Spleen (tissue), 7 donors: ENCODE measurements around the gene RIPK4.

Experiments
- CTCF ChIP-seq, 11 experiments: fragments of 200-600 bp in 7 of 11; fragments of 450-650 bp in 4 of 11; sonication (generic) in 4 of 11; IDR thresholded peaks in 8 of 11; conservative IDR thresholded peaks in 3 of 11; 1 replicate in 7 of 11; 2 replicates in 4 of 11; pipeline versions ENCODE4 v1.4.0 to v1.8.0; 2016 to 2021; ENCODE audit warnings: antibody characterized with exemption in 11 of 11, inconsistent platforms in 4 of 11, mild to moderate bottlenecking in 1 of 11
- POLR2A ChIP-seq, 3 donors: fragments of 450-650 bp; IDR thresholded peaks; one replicate each; pipeline ENCODE4 v1.5.1; 2017; ENCODE audit warnings: antibody characterized with exemption in 3 of 3, mild to moderate bottlenecking in 1 of 3
- POLR2AphosphoS5 ChIP-seq, 3 donors: sonication (generic); formaldehyde crosslinking; IDR thresholded peaks; one replicate each; pipeline ENCODE4 v1.5.1; 2017; ENCODE audit warnings: antibody characterized with exemption in 3 of 3
- donor health status: DM: no; HTN: no; CAD: no; lungs with moderate emphysema.
- donor health status: DM: no; HTN: no; CAD: no.
- donor health status: DM: no; HTN: no; CAD: no.

DNA sequence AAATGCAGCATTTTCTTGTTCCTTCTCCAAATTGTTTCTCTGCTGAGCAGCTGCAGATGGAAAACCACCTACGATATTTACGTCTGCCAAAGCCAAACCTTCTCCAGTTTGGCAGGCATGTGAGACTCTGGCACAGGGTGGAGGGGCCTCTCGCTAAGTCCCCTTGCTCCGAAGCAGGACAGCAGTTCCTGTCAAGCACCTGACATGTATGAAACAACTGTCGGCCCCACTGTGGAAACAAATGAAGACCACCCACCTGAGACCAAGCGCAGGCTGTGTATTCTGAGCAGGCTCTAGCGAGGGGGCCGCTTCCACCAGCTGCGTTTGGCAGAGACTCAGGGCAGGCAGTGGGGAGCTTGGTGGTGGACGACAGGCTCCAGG lies 74.7 kb downstream of the RIPK4 start:
- TF ChIP-seq POLR2A (IDR thresholded peaks at IDR 0.05) (no peak), CTCF (IDR thresholded peaks at IDR 0.05 in 8 of 11, conservative IDR thresholded peaks at IDR 0.05 in 3 of 11) (no peak), POLR2AphosphoS5 (IDR thresholded peaks at IDR 0.05) (no peak)
